Cardiac ventricle fibroblast (primary cell): ENCODE results near the gene DPCD. TPM values are rescaled to one million over a fixed set of nuclear protein-coding genes. Genes with fewer than 3 reads are reported as not detected.

Experiments used
- total RNA-seq: library from RNA; depleted of rRNA; stranded (reverse); fragments of >200 nt; gene quantifications from 2 replicates; pipeline ENCODE4 v1.2.3, GENCODE V29; 2015

The DPCD gene
- 33.5 and 50.8 TPM in 2 replicates for total RNA-seq

GRCh38 chr10:101587725-101588653 is at the start of gene DPCD, which contains the start of gene POLL:
TSS of gene DPCD (plus strand) at chr10:101588321. CDS start at chr10:101588337, 16 bp downstream.
TSS of gene POLL (minus strand) at chr10:101588257. CDS start at chr10:101587360, 897 bp downstream.

Other genes with a start within 250 kb of the DPCD start
- 8.7 and 14.1 TPM in 2 replicates for gene BTRC, start 234.2 kb upstream of the DPCD start, total RNA-seq
- gene POLL, start 64 bp upstream of the DPCD start, total RNA-seq, result 14.1 and 17.1 TPM in 2 replicates
- 10.8 and 12.8 TPM in 2 replicates for gene FBXW4, start 106.8 kb downstream of the DPCD start, total RNA-seq
- not detected in 2 replicates for gene FGF8, start 187.8 kb downstream of the DPCD start, total RNA-seq
- 56.5 and 73.9 TPM in 2 replicates for gene NPM3, start 195.1 kb downstream of the DPCD start, total RNA-seq
- 44.5 and 50.9 TPM in 2 replicates for gene OGA, start 230.1 kb downstream of the DPCD start, total RNA-seq